Skin epidermis (tissue), 12 donors: Measurements from ENCODE around the gene PTK7.
A peak's percentile ranks its signal among the peaks of the same experiment; 100 is the strongest.
"Not testable (repeated sequence)": the region's sequence is repeated elsewhere in the genome, so short reads cannot be mapped to it uniquely, and the experiment has no call there.

Experiments
- H3K27ac ChIP-seq, 21 experiments: fragments of 200-600 bp; sonication (generic) in 11 of 21; one replicate each; pipeline ENCODE4 v1.5.0; 2020; ENCODE audit warnings: mild to moderate bottlenecking in 3 of 21, inconsistent platforms in 2 of 21, moderate library complexity in 2 of 21
- H3K4me3 ChIP-seq, 7 experiments: fragments of 200-600 bp; sonication (generic) in 2 of 7; one replicate each; pipeline ENCODE4 v1.5.0; 2020; ENCODE audit warnings: inconsistent platforms in 2 of 7, mild to moderate bottlenecking in 2 of 7, moderate library complexity in 1 of 7

PTK7 gene

DNA sequence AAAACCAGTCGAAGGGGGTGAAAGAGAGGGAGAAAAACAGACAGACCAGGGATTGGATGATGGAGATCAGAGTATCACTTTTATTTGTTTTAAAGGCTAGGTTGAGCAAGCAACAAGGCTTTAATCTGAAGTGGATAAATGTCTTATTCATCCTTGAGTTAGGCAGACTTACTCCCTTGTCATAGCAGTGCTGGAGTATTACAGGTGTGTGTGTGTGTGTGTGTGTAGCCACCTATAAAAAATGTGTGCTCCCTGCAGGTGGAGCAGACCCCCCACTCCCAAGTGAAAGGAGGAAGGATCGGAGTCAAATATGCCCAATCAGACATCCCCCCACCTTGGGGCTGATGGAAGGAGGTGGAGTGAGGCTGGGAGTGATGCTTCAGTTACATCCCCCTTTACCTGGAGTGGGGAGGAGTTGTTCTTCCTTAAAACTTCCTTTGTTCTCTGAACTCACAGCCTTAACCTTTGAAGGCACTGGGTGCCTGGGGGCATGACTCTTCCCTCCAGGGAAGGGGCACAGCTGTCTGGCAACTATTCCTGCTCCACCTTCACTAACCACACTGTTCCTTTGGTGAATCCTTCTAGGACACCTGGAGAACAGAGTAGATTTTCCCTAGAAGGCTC is 27.3 kb downstream of the PTK7 start:
- Histone ChIP-seq H3K4me3 (no peak overlapping the region), H3K27ac (peak overlapping the region in 1 of 21 experiments; percentile 33)

DNA sequence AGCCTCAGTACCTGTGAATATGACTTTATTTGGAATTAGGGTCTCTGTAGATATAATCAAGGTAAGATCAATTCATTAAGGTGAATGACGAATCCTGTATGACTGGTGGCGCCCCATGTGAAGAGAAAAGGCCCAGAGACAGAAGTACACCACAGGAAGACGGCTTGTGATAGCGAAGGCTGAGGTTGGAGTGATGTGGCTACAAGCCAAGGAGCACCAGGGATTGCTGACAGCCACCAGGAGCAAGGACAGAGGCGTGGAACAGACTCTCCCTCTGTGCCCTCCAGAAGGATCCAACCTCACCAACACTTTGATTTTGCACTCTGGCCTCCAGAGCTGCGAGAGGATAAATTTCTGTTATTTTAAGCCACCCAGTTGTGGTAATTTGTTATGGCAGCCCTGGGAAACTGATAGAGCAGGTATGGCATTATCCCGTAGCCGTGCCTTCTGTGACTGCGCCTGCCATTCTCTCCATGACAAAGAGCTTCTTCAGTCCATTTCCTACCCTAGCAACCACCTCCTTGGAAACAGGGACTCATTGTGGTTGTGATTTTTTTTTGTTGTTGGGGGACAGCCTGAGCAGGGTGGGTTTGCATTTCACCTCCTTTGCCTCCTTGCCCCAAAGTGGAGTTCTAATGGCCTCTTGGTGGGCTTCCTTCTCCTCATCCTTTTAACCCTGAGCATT is 29.6 kb downstream of the PTK7 start:
- Histone ChIP-seq H3K4me3 (no peak overlapping the region), H3K27ac (no peak overlapping the region)

GRCh38 chr6:43107344-43108062 is 31.4 kb downstream of the PTK7 start:
- H3K27ac ChIP-seq = no peak overlapping the region
- H3K4me3 ChIP-seq = no peak overlapping the region

- Histone ChIP-seq H3K4me3 (no peak overlapping the region), H3K27ac (peak overlapping the region in 18 of 21 experiments; percentile 12 to 91 (median 68))
Observed at GRCh38 chr6:43113431-43114260, 37.5 kb downstream of the PTK7 start.

GRCh38 chr6:43115365-43115764 is 39.3 kb downstream of the PTK7 start:
- no peak overlapping the region for H3K4me3 ChIP-seq
- peak overlapping the region in 13 of 21 experiments; percentile 38 to 91 (median 71) for H3K27ac ChIP-seq

DNA sequence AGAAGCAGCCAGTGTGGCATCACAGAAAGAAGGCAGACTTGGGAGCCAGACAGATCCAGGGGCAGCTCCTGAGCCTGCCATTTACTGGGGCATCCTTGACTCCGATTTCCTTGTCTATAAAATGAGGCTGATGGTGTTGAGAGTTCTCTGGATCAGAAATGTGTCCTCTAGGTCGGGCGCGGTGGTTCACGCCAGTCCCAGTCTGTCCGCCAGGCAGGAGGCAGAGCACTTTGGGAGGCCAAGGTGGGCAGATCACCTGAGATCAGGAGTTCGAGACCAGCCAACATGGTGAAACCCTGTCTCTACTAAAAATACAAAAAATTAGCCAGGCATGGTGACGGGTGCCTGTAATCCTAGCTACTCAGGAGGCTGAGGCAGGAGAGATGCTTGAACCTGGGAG is 41.4 kb downstream of the PTK7 start:
- H3K27ac ChIP-seq = peak overlapping the region in 6 of 21 experiments; percentile 9 to 91 (median 48)
- H3K4me3 ChIP-seq = not testable (repeated sequence)

DNA sequence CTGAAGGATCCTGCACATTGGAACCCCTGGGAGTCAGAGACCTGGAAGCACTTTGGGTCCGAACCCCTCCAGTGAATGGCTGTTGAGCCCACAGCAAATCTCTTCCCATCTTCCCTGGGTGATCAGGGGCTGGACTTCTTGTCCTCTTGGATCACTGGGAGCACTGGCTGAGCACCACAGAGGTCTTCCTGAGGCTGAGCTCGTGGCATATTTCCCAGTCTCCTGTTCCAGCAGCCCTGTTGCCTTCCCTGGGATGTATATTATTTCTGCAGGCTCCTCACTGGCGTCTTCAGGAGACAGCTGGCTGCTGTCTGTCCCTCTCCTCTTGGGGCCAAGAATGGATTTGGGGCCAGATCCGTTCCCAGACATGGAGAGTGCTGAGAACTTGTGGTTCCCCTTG is 43.4 kb downstream of the PTK7 start:
- Histone ChIP-seq H3K27ac (peak overlapping the region in 4 of 21 experiments; percentile 22 to 89 (median 37)), H3K4me3 (no peak overlapping the region)

GRCh38 chr6:43120101-43120763 is 44.1 kb downstream of the PTK7 start:
- Histone ChIP-seq H3K27ac (peak overlapping the region in 11 of 21 experiments; percentile 18 to 89 (median 53)), H3K4me3 (no peak overlapping the region)

GRCh38 chr6:43120944-43121913 is 45.1 kb downstream of the PTK7 start:
- Histone ChIP-seq H3K4me3 (no peak overlapping the region), H3K27ac (peak overlapping the region in 20 of 21 experiments; percentile 19 to 89 (median 65))

DNA sequence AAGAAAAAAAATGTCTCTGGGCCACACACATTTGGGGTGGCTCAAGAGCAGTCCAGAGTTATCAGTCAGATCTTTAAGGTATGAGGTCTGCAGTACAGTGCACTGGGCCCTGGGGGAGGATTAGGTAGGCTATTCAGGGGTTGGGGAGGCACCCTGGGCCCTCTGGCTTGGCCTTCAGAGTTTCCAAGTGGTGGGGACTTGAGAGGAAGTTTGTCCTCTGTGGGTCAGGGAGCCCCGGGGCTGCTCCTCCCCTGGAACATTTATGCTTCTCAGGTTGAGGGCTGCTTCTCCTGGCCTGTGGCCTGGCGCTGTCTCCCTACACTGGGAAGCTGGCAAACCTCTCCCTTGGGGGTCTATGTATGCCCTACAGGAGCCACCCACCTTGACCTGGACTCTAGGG is 46.0 kb downstream of the PTK7 start:
- H3K27ac ChIP-seq = peak overlapping the region in 19 of 21 experiments; percentile 16 to 89 (median 68)
- H3K4me3 ChIP-seq = no peak overlapping the region

DNA sequence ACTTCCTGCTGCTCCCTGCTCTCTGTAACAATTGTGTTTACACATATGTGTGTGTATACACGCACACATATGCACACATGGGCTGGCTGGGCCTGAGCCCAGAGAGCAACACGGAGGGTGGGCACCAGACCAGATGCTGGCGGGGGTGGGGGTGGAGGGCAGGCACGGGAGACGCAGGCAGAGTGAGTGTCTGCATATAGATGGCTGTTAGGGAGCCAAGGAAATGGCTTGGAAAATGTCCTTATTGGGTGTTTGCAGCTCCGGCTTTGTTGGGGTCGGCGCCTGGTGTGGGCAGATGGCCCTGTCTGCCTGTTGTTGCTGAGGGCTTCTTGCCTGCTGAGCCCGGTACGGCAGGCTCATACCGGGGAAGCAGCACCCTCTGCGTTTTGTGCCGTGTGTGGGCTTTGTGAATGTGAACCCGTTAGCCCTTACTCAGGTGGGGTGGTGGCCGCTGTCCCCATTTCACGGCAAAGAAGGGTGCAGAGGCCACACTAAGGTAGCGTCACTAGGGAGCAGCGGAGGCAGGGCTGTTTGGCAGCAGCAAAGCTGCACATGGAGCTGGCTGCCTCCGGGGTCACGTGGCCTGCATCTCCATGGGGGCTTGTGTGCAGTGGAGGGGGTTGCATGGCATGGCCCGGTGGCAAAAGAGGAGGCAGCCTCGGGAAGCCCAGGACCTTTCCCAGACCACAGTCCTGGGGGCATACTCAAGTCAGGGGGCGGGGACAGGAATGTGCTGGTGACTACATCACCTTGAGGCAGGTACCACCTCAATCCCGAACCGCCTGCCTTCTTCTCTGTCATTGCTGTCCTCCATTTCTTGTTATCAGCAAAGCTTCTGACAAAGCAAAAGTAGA is 47.6 kb downstream of the PTK7 start:
- no peak overlapping the region for H3K4me3 ChIP-seq
- H3K27ac ChIP-seq = peak overlapping the region in 16 of 21 experiments; percentile 19 to 89 (median 61)

- Histone ChIP-seq H3K4me3 (no peak overlapping the region), H3K27ac (peak overlapping the region in 18 of 21 experiments; percentile 9 to 89 (median 63))
Observed at GRCh38 chr6:43124481-43124880, 48.4 kb downstream of the PTK7 start.

- Histone ChIP-seq H3K27ac (peak overlapping the region in 19 of 21 experiments; percentile 19 to 89 (median 68)), H3K4me3 (no peak overlapping the region)
Observed at GRCh38 chr6:43125119-43125518, 49.0 kb downstream of the PTK7 start.

DNA sequence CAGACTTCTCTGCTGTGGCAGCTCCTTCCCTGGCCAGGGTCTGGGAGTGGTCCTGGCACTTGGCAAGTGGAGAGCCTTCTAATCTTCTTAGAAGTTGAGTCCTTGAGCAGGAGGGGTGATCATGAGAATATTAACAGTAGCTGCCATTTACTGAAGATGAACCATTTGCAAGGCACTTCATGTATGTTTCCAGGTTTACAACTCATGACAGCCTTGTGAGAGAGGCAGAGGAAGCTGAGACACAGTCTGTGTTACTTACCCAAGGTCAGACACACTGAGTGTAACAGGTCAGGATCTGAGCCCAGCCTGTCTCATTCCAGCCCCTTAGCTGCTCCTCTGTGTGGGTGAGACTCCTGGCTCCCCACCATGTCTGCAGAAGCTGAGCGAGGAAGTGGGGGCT is 49.4 kb downstream of the PTK7 start:
- Histone ChIP-seq H3K4me3 (no peak overlapping the region), H3K27ac (peak overlapping the region in 18 of 21 experiments; percentile 2 to 89 (median 68))

DNA sequence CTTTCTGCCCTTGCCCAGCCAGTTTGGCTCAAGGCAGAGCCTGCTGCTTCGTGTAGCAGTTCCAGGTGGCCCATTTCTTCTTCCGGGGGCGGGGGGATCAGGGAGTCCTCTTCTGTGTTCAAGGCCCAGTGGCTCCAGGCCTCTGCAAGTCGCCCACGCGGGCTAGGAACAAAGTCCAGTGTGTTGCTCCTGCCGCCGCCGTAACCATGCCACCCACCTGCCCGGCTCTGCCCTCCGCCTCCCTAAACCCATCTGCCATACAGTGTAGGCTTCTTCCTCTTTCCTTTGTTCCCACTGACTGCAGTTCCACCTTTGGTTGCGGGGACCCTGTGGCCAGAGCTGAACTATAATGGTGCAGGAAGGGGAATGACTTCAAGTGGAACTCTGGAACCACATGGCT is 51.1 kb downstream of the PTK7 start:
- peak overlapping the region in 8 of 21 experiments; percentile 10 to 89 (median 46) for H3K27ac ChIP-seq

DNA sequence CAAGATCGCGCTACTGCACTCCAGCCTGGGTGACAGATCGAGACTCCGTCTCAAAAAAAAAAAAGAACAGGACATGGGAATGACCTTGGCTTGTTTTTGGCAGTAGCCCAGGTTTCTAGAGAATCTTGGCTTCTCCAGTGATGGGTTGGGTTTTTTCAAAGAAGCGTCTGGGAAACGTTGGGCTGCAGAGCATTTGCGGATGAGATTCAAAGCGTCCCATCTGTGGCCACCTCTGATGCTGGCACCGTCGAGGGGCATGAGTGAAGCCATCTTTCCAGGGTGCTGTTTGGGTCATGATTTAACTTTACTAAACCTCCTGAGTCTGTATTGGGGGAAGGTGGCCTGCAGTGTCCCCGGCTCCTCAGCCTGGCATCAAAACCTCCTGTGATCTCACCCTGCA is 51.8 kb downstream of the PTK7 start:
- Histone ChIP-seq H3K27ac (peak overlapping the region in 3 of 21 experiments; percentile 26 to 54 (median 45)), H3K4me3 (no peak overlapping the region)

More for the DNA sequence above, 51.1 kb downstream of the PTK7 start:
- H3K4me3 ChIP-seq = no peak overlapping the region

DNA sequence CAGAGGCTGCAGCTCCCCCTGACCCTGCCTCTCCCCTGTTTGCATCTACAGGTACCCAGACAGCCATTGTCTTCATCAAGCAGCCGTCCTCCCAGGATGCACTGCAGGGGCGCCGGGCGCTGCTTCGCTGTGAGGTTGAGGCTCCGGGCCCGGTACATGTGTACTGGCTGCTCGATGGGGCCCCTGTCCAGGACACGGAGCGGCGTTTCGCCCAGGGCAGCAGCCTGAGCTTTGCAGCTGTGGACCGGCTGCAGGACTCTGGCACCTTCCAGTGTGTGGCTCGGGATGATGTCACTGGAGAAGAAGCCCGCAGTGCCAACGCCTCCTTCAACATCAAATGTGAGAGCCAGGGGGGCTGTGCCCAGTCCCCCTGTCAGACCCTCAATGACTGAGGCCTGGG is 52.8 kb downstream of the PTK7 start:
- H3K27ac ChIP-seq = peak overlapping the region in 4 of 21 experiments; percentile 16 to 54 (median 36)

More for the DNA sequence above, 52.8 kb downstream of the PTK7 start:
- H3K4me3 ChIP-seq = no peak overlapping the region
